Peyer's patch (tissue), 4 donors: ENCODE measurements around the gene GSTM4. TPM values are rescaled to one million over a fixed set of nuclear protein-coding genes. Genes with fewer than 3 reads are reported as not detected.
A peak's percentile ranks its signal among the peaks of the same experiment; 100 is the strongest.

ENCODE experiments used
- DNase-seq, 3 donors: peaks; one replicate each; pipeline ENCODE4 v3.0.0-alpha.2; 2017 to 2019
- H3K27ac ChIP-seq, 4 donors: fragments of 200-600 bp; sonication (generic); one replicate each; pipeline ENCODE4 v1.5.1; 2016 to 2019
- H3K27me3 ChIP-seq, 2 donors: fragments of 200-600 bp; sonication (generic); one replicate each; pipeline ENCODE4 v1.5.1; 2019
- H3K36me3 ChIP-seq, 3 donors: fragments of 200-600 bp; sonication (generic); one replicate each; pipeline ENCODE4 v1.5.1; 2016 to 2019
- H3K4me1 ChIP-seq, 4 donors: fragments of 200-600 bp; sonication (generic); one replicate each; pipeline ENCODE4 v1.5.1; 2016 to 2019
- H3K4me3 ChIP-seq, 4 donors: fragments of 200-600 bp; sonication (generic); 1 replicate in 3 of 4; 2 replicates in 1 of 4; pipeline ENCODE4 v1.5.1; 2016 to 2019; ENCODE audit warnings: mild to moderate bottlenecking in 1 of 4
- H3K9me3 ChIP-seq, 4 donors: fragments of 200-600 bp; sonication (generic); one replicate each; pipeline ENCODE4 v1.5.1; 2016 to 2019; ENCODE audit warnings: mild to moderate bottlenecking in 1 of 4
- CTCF ChIP-seq, 6 experiments: fragments of 450-650 bp in 4 of 6; fragments of 200-600 bp in 2 of 6; sonication (generic) in 1 of 6; IDR thresholded peaks; one replicate each; pipeline ENCODE4 v1.5.1; 2017 to 2019; ENCODE audit warnings: antibody characterized with exemption in 6 of 6, mild to moderate bottlenecking in 3 of 6, moderate library complexity in 1 of 6
- POLR2A ChIP-seq, 2 donors: fragments of 450-650 bp; IDR thresholded peaks; one replicate each; pipeline ENCODE4 v1.5.1; 2017; ENCODE audit warnings: antibody characterized with exemption in 2 of 2, mild to moderate bottlenecking in 2 of 2, moderate library complexity in 2 of 2
- total RNA-seq, 4 donors: library from RNA; depleted of rRNA; stranded (reverse); fragments of >200 nt; gene quantifications; one replicate each; pipeline ENCODE4 v1.1.0, GENCODE V29; 2016

The GSTM4 gene
- total RNA-seq, 4 donors from 2014 or later = 76.7 to 276 (median 228) TPM

GRCh38 chr1:109627692-109628399 lies 28.1 kb upstream of the GSTM4 start:
- H3K9me3 ChIP-seq = no peaks in the 10 kb centered on the region
- H3K27ac ChIP-seq = no peak overlapping the region
- peaks cover 3 to 33% (median 14%) of the 10 kb centered on the region in 4 donors for H3K4me1 ChIP-seq
- TF ChIP-seq POLR2A (IDR thresholded peaks at IDR 0.05) = no peak
- TF ChIP-seq CTCF (IDR thresholded peaks at IDR 0.05) = no peak
- no peaks in the 10 kb centered on the region for H3K27me3 ChIP-seq
- DNase-seq = no peak
- no peak overlapping the region for H3K4me3 ChIP-seq
- peaks cover 0 to 56% (median 0%) of the 10 kb centered on the region in 3 donors for H3K36me3 ChIP-seq

- Histone ChIP-seq H3K36me3 (peaks cover 0 to 56% (median 0%) of the 10 kb centered on the region in 3 donors), H3K27ac (no peak overlapping the region), H3K9me3 (no peaks in the 10 kb centered on the region), H3K4me1 (peaks cover 3 to 35% (median 8%) of the 10 kb centered on the region in 4 donors), H3K4me3 (no peak overlapping the region), H3K27me3 (no peaks in the 10 kb centered on the region)
- no peak for TF ChIP-seq CTCF (IDR thresholded peaks at IDR 0.05)
- no peak for TF ChIP-seq POLR2A (IDR thresholded peaks at IDR 0.05)
- DNase-seq = no peak
Observed at GRCh38 chr1:109628540-109629321, 27.2 kb upstream of the GSTM4 start.

- TF ChIP-seq POLR2A (IDR thresholded peaks at IDR 0.05) = no peak
- TF ChIP-seq CTCF (IDR thresholded peaks at IDR 0.05) = no peak
- H3K36me3 ChIP-seq = peaks cover 0 to 56% (median 0%) of the 10 kb centered on the region in 3 donors
- no peak overlapping the region for H3K27ac ChIP-seq
- DNase-seq = no peak
- no peak overlapping the region for H3K4me3 ChIP-seq
- H3K9me3 ChIP-seq = no peaks in the 10 kb centered on the region
- peaks cover 0 to 27% (median 3%) of the 10 kb centered on the region in 4 donors for H3K4me1 ChIP-seq
- H3K27me3 ChIP-seq = no peaks in the 10 kb centered on the region
Observed at GRCh38 chr1:109629372-109630030, 26.4 kb upstream of the GSTM4 start.

GRCh38 chr1:109630081-109630897 lies 25.6 kb upstream of the GSTM4 start:
- Histone ChIP-seq H3K27me3 (no peaks in the 10 kb centered on the region), H3K9me3 (no peaks in the 10 kb centered on the region), H3K4me1 (peaks cover 0 to 20% (median 2%) of the 10 kb centered on the region in 4 donors), H3K27ac (no peak overlapping the region), H3K4me3 (no peak overlapping the region), H3K36me3 (peaks cover 0 to 56% (median 0%) of the 10 kb centered on the region in 3 donors)
- TF ChIP-seq CTCF (IDR thresholded peaks at IDR 0.05) = peak in 2 of 6 experiments; percentile 50 to 54
- TF ChIP-seq POLR2A (IDR thresholded peaks at IDR 0.05) = no peak
- peak in 2 of 3 donors; percentile 46 to 49 for DNase-seq
